HCT116 (cell line): ENCODE measurements around the gene DTYMK.

Experiments used
- CEBPB ChIP-seq: IDR thresholded peaks from 2 replicates; pipeline ENCODE4 v1.6.1; 2012; ENCODE audit warnings: low read depth
- CTCF ChIP-seq, 3 experiments: fragments of 200-600 bp in 1 of 3; sonication (generic) in 1 of 3; IDR thresholded peaks in 2 of 3; conservative IDR thresholded peaks in 1 of 3; 2 replicates each; pipeline ENCODE4 v1.5.1; 2012 to 2017; ENCODE audit warnings: low read depth in 2 of 3, low read length in 2 of 3, antibody characterized with exemption in 1 of 3, borderline replicate concordance in 1 of 3, control low read depth in 1 of 3, mild to moderate bottlenecking in 1 of 3, mixed read lengths in 1 of 3, mixed run types in 1 of 3, moderate library complexity in 1 of 3; ENCODE audit not compliant: insufficient read depth in 1 of 3
- EZH2 ChIP-seq: fragments of 200-600 bp; sonication (generic); IDR thresholded peaks from 2 replicates; pipeline ENCODE4 v1.6.1; 2017; ENCODE audit warnings: antibody characterized with exemption, mixed run types
- FOSL1 ChIP-seq: IDR thresholded peaks from 2 replicates; pipeline ENCODE4 v1.6.1; 2012; ENCODE audit warnings: low read depth
- MAX ChIP-seq: IDR thresholded peaks from 2 replicates; pipeline ENCODE4 v1.6.1; 2012
- POLR2A ChIP-seq: IDR thresholded peaks from 2 replicates; pipeline ENCODE4 v1.7.0; 2011; ENCODE audit warnings: borderline replicate concordance; ENCODE audit not compliant: insufficient read depth, insufficient read length; ENCODE audit errors: extremely low read depth
- POLR2AphosphoS5 ChIP-seq: IDR thresholded peaks from 2 replicates; pipeline ENCODE4 v1.6.1; 2011; ENCODE audit warnings: mild to moderate bottlenecking, low read depth, low read length, moderate library complexity
- RAD21 ChIP-seq: IDR thresholded peaks from 2 replicates; pipeline ENCODE4 v1.6.1; 2012; ENCODE audit warnings: low read depth, mild to moderate bottlenecking
- REST ChIP-seq: IDR thresholded peaks from 2 replicates; pipeline ENCODE4 v1.6.1; 2012; ENCODE audit warnings: low read depth
- TCF7L2 ChIP-seq: IDR thresholded peaks from 2 replicates; pipeline ENCODE4 v1.7.0; 2011; ENCODE audit warnings: borderline replicate concordance, inconsistent platforms; ENCODE audit not compliant: insufficient read depth, insufficient read length; ENCODE audit errors: extremely low read depth
- YY1 ChIP-seq: IDR thresholded peaks from 2 replicates; pipeline ENCODE4 v1.6.1; 2011; ENCODE audit warnings: low read length, low read depth, moderate library complexity, mild to moderate bottlenecking; ENCODE audit not compliant: insufficient replicate concordance; ENCODE audit errors: extremely low read depth
- ZFX ChIP-seq: fragments of 450-650 bp; IDR thresholded peaks from 2 replicates; pipeline ENCODE4 v1.6.1; 2017

GRCh38 chr2:241659150-241659739, 27.4 kb downstream of the DTYMK start:
- TF ChIP-seq YY1: no peak
- TF ChIP-seq CTCF (IDR thresholded peaks at IDR 0.05 in 2 of 3, conservative IDR thresholded peaks at IDR 0.05 in 1 of 3; ENCODE audit: borderline replicate concordance in 1 of 3, insufficient read depth in 1 of 3, low read depth in 2 of 3, low read length in 2 of 3): peak; percentile 38 to 62 (median 54); a peak in 4 of 6 replicates
- no peak for TF ChIP-seq POLR2AphosphoS5
- no peak for TF ChIP-seq REST
- no peak for TF ChIP-seq POLR2A
- peak; percentile 69 for TF ChIP-seq RAD21
- no peak for TF ChIP-seq TCF7L2
- TF ChIP-seq MAX: no peak
- no peak for TF ChIP-seq CEBPB
- TF ChIP-seq FOSL1: no peak
- no peak for TF ChIP-seq EZH2
- no peak for TF ChIP-seq ZFX
